Esophagus muscularis mucosa (tissue), 3 donors: Measurements from ENCODE around the gene ADCY4.
A peak's percentile ranks its signal among the peaks of the same experiment; 100 is the strongest.

Source experiments
- POLR2AphosphoS5 ChIP-seq, 2 donors: sonication (generic); formaldehyde crosslinking; IDR thresholded peaks; one replicate each; pipeline ENCODE4 v1.6.1; 2017; ENCODE audit warnings: antibody characterized with exemption in 2 of 2
- TF ChIP-seq, protein P1 (sequence below), 3 experiments: fragments of 200-600 bp in 2 of 3; fragments of 450-650 bp in 1 of 3; sonication (generic) in 2 of 3; IDR thresholded peaks; one replicate each; pipeline ENCODE4 v1.5.1; 2017 to 2019; ENCODE audit warnings: antibody characterized with exemption in 3 of 3, mild to moderate bottlenecking in 2 of 3, moderate library complexity in 1 of 3

DNA sequence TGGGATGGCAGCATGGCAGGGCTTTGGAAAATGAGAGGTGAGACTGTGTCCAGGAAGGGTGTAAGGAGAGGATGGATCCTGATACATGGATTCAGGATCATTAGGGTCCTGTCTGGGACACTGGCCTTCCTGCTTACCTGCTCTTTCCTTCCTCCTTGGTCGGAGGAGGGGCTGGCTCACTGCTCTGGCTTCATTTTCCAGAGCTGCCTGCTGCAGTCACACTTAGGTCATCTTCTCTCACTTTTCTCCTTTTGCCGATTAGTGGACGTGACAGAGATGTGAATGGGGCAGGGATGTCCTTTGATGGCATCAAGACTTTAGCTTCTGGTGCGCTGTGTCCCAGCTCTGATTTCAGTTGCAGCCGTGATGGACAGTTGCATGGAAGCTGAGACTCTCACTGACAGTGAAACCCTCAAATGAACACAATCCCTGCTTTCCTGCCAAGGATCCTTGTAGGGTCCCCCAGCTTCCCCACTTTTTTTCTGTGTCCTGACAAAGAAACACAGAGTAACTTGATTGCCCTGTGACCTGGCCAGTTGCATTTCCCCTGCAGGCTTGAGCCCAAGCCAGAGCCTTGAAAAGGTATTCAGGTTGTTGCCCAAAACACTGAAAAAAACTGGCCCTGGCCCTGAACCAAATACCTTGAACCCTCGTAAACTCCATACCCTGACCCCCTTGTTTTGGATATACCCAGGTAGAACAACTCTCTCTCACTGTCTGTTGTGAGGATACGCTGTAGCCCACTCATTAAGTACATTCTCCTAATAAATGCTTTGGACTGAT, 26.3 kb downstream of the ADCY4 start:
- TF ChIP-seq, protein P1, sequence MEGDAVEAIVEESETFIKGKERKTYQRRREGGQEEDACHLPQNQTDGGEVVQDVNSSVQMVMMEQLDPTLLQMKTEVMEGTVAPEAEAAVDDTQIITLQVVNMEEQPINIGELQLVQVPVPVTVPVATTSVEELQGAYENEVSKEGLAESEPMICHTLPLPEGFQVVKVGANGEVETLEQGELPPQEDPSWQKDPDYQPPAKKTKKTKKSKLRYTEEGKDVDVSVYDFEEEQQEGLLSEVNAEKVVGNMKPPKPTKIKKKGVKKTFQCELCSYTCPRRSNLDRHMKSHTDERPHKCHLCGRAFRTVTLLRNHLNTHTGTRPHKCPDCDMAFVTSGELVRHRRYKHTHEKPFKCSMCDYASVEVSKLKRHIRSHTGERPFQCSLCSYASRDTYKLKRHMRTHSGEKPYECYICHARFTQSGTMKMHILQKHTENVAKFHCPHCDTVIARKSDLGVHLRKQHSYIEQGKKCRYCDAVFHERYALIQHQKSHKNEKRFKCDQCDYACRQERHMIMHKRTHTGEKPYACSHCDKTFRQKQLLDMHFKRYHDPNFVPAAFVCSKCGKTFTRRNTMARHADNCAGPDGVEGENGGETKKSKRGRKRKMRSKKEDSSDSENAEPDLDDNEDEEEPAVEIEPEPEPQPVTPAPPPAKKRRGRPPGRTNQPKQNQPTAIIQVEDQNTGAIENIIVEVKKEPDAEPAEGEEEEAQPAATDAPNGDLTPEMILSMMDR (IDR thresholded peaks at IDR 0.05): peak in 1 of 3 experiments; percentile 10
- no peak for TF ChIP-seq POLR2AphosphoS5 (IDR thresholded peaks at IDR 0.05)
